OCI-LY7 (cell line): ENCODE data around the gene TGFBR3. TPM values are rescaled to one million over a fixed set of nuclear protein-coding genes. Genes with fewer than 3 reads are reported as not detected.

Source experiments
- BruUV-seq: library from RNA; stranded (reverse); fragments of 400-500 nt; replicated peaks from 2 replicates; lab custom pipeline; 2021; lab: Mats Ljungman, UMichigan
- CTCF ChIA-PET: fragments of 300-600 bp; sonication (Branson Sonifier 250); formaldehyde crosslinking; loops from one replicate; lab custom pipeline; 2022; ENCODE audit warnings: antibody characterized with exemption; ENCODE audit not compliant: unreplicated experiment; lab: Charles Lee
- POLR2A ChIA-PET: fragments of 300-600 bp; sonication (Branson Sonifier 250); formaldehyde crosslinking; loops from one replicate; lab custom pipeline; 2022; ENCODE audit warnings: antibody characterized with exemption; lab: Charles Lee
- DNase-seq: peaks from one replicate; pipeline ENCODE4 v3.0.0-alpha.2; 2015; ENCODE audit warnings: low spot score
- H2AFZ ChIP-seq: fragments of 200-600 bp; sonication (generic), shearing (Covaris generic); 2 replicates; pipeline ENCODE4 v1.6.1; 2014; ENCODE audit warnings: mild to moderate bottlenecking, antibody characterized with exemption, low read length, moderate library complexity
- H3K27ac ChIP-seq: fragments of 200-600 bp; sonication (generic); 2 replicates; pipeline ENCODE4 v1.5.1; 2014; ENCODE audit warnings: mixed run types, low read depth, mild to moderate bottlenecking, moderate library complexity, low read length, inconsistent platforms; ENCODE audit not compliant: poor library complexity, severe bottlenecking
- H3K36me3 ChIP-seq: fragments of 200-600 bp; sonication (generic); 2 replicates; pipeline ENCODE4 v1.6.1; 2014; ENCODE audit warnings: mild to moderate bottlenecking, antibody characterized with exemption, low read length, moderate library complexity, mixed read lengths; ENCODE audit not compliant: insufficient read depth
- H3K4me1 ChIP-seq: fragments of 200-600 bp; sonication (generic); 2 replicates; pipeline ENCODE4 v1.5.1; 2014; ENCODE audit warnings: mild to moderate bottlenecking, low read length; ENCODE audit not compliant: insufficient read depth, poor library complexity, severe bottlenecking
- H3K4me2 ChIP-seq: fragments of 200-600 bp; sonication (generic); 2 replicates; pipeline ENCODE4 v1.6.1; 2014; ENCODE audit warnings: mild to moderate bottlenecking, low read length
- H3K4me3 ChIP-seq: fragments of 200-600 bp; sonication (generic); 2 replicates; pipeline ENCODE4 v1.5.1; 2014; ENCODE audit warnings: mild to moderate bottlenecking, low read depth, low read length; ENCODE audit not compliant: poor library complexity, severe bottlenecking
- H3K79me2 ChIP-seq: fragments of 200-600 bp; sonication (generic); 2 replicates; pipeline ENCODE4 v1.6.1; 2016; ENCODE audit warnings: low read depth, mild to moderate bottlenecking, low read length, moderate library complexity, mixed read lengths; ENCODE audit not compliant: insufficient read depth
- H3K9me2 ChIP-seq: fragments of 200-600 bp; sonication (generic); 2 replicates; pipeline ENCODE4 v1.6.1; 2016; ENCODE audit warnings: mild to moderate bottlenecking, low read length, mixed read lengths; ENCODE audit not compliant: insufficient read depth
- H3K9me3 ChIP-seq: fragments of 200-600 bp; sonication (generic); 2 replicates; pipeline ENCODE4 v1.6.1; 2014; ENCODE audit warnings: mild to moderate bottlenecking, mixed run types, low read length, mixed read lengths
- H4K20me1 ChIP-seq: fragments of 200-600 bp; sonication (generic); 2 replicates; pipeline ENCODE4 v1.6.1; 2014; ENCODE audit warnings: mild to moderate bottlenecking, antibody characterized with exemption, low read length, moderate library complexity, mixed read lengths; ENCODE audit not compliant: insufficient read depth
- EZH2phosphoT487 ChIP-seq: fragments of 200-600 bp; sonication (generic); IDR thresholded peaks from 2 replicates; pipeline ENCODE4 v1.6.1; 2018; ENCODE audit warnings: low read depth, borderline replicate concordance, mild to moderate bottlenecking, mixed run types, antibody characterized with exemption, low read length, moderate library complexity, mixed read lengths
- intact Hi-C: fragments of 100-400 bp; cut with micrococcal nuclease; formaldehyde crosslinking; loops from one replicate; pipeline ENCODE4 v1.10.0; 2022; ENCODE audit not compliant: unreplicated experiment
- total RNA-seq, 2 experiments: library from RNA; depleted of rRNA in 1 of 2; stranded (reverse); fragments of >200 nt in 1 of 2; shearing (Covaris generic) in 1 of 2; gene quantifications; 2 replicates each; pipeline ENCODE4 v1.2.3, GENCODE V29; 2014 to 2022
- TF ChIP-seq, protein P1 (sequence below): fragments of 200-600 bp; sonication (generic); conservative IDR thresholded peaks from 2 replicates; pipeline ENCODE4 v1.5.1; 2014; ENCODE audit warnings: mild to moderate bottlenecking, antibody characterized with exemption, low read length, moderate library complexity, mixed read lengths

The TGFBR3 gene
- total RNA-seq, 2 experiments from 2014 or later = not detected

DNA sequence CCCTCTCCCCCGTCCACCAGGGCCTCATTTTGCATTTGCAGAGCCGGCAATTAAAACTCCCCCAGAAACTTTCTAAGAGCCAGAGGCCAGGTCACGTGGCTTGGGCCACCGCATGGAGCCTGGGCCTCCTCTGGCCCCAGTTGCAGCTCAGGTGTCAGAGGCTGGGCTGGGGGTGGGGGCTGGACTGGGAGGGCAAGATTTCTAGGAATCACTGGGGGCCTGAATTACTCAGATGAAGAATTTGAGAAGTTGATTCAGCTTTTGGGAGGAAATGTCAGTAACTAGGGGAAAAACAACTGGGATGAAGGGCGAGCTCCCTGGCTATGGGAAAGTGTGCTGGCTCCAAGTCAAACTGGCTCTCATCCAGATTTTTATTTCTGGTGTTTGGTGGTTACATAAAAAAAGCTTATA lies 234.3 kb downstream of the TGFBR3 start:
- Histone ChIP-seq H3K27ac (no peak overlapping the region), H3K4me3 (no peak overlapping the region), H3K79me2 (no peaks in the 10 kb centered on the region), H3K4me2 (no peak overlapping the region), H4K20me1 (no peaks in the 10 kb centered on the region), H3K4me1 (peaks cover 9% of the 10 kb centered on the region), H3K9me2 (no peaks in the 10 kb centered on the region), H3K9me3 (no peaks in the 10 kb centered on the region), H2AFZ (no peak overlapping the region), H3K36me3 (no peaks in the 10 kb centered on the region)
- ChIA-PET POLR2A (no interaction called here), CTCF (no interaction called here)
- intact Hi-C loops = no loop called here
- TF ChIP-seq EZH2phosphoT487 = no peak
- TF ChIP-seq, protein P1, sequence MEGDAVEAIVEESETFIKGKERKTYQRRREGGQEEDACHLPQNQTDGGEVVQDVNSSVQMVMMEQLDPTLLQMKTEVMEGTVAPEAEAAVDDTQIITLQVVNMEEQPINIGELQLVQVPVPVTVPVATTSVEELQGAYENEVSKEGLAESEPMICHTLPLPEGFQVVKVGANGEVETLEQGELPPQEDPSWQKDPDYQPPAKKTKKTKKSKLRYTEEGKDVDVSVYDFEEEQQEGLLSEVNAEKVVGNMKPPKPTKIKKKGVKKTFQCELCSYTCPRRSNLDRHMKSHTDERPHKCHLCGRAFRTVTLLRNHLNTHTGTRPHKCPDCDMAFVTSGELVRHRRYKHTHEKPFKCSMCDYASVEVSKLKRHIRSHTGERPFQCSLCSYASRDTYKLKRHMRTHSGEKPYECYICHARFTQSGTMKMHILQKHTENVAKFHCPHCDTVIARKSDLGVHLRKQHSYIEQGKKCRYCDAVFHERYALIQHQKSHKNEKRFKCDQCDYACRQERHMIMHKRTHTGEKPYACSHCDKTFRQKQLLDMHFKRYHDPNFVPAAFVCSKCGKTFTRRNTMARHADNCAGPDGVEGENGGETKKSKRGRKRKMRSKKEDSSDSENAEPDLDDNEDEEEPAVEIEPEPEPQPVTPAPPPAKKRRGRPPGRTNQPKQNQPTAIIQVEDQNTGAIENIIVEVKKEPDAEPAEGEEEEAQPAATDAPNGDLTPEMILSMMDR = no peak
- no TSS peak for BruUV-seq
- DNase-seq = no peak

DNA sequence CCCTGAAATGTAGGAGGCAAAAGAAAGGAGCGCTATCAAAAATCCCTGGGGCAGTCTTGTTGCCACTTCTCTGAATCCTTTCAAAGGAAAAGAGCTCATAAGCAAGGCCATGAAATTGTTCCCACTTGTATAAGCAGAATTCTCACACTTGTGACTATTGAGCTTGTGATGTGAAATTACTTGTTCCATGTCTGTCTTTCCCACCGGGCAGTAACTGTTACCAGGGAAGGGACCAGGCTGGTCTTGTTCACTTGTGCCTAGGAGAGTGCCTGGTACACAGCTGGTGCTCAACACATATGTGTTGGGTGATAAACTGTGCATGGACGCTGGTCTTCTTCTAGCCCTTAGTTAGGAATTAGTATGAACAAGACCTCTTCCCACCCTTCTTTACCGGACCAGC lies 234.7 kb downstream of the TGFBR3 start:
- H3K4me3 ChIP-seq = no peak overlapping the region
- peaks cover 10% of the 10 kb centered on the region for H3K4me1 ChIP-seq
- H3K4me2 ChIP-seq = no peak overlapping the region
- ChIA-PET CTCF (no interaction called here), POLR2A (no interaction called here)
- no peaks in the 10 kb centered on the region for H3K9me3 ChIP-seq
- BruUV-seq = no TSS peak
- H3K9me2 ChIP-seq = no peaks in the 10 kb centered on the region
- H3K79me2 ChIP-seq = no peaks in the 10 kb centered on the region
- DNase-seq = no peak
- TF ChIP-seq, protein P1 = no peak
- no peak for TF ChIP-seq EZH2phosphoT487
- H3K27ac ChIP-seq = no peak overlapping the region
- no peak overlapping the region for H2AFZ ChIP-seq
- no peaks in the 10 kb centered on the region for H4K20me1 ChIP-seq
- intact Hi-C loops = no loop called here
- no peaks in the 10 kb centered on the region for H3K36me3 ChIP-seq

DNA sequence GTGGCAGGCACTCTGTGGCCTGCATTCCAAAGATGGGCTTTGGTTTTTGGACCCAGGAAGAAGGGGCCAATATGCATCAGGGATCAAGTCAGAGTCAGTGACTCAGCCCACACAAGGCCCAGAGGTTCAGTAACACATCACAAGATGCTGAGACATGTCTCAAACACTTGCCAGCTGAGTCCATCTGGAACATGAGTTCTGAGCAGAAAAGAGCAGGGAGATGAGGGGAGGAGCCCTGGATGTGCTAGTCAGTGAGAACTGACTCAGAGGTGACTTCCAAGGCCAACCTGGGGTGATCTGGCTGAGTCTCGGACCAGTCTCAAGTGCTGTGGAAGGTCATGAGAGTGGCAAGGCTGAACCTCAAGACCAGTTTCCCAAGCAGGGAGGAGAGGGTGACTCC lies 235.2 kb downstream of the TGFBR3 start:
- POLR2A ChIA-PET = no interaction called here
- no peak overlapping the region for H3K4me2 ChIP-seq
- no peaks in the 10 kb centered on the region for H3K9me3 ChIP-seq
- H4K20me1 ChIP-seq = no peaks in the 10 kb centered on the region
- CTCF ChIA-PET = no interaction called here
- no peaks in the 10 kb centered on the region for H3K36me3 ChIP-seq
- H2AFZ ChIP-seq = no peak overlapping the region
- BruUV-seq = no TSS peak
- peaks cover 10% of the 10 kb centered on the region for H3K4me1 ChIP-seq
- H3K27ac ChIP-seq = no peak overlapping the region
- intact Hi-C loops = no loop called here
- H3K9me2 ChIP-seq = no peaks in the 10 kb centered on the region
- TF ChIP-seq EZH2phosphoT487 = no peak
- TF ChIP-seq, protein P1 = no peak
- DNase-seq = no peak
- H3K79me2 ChIP-seq = no peaks in the 10 kb centered on the region
- H3K4me3 ChIP-seq = no peak overlapping the region
